HepG2 (cell line): ENCODE data around the gene RSAD2. TPM values are rescaled to one million over a fixed set of nuclear protein-coding genes. Genes with fewer than 3 reads are reported as not detected.

ENCODE experiments used
- BHLHE40 ChIP-seq: IDR thresholded peaks from 2 replicates; pipeline ENCODE4 v1.6.1; 2011; ENCODE audit warnings: low read length, improper control_type of control experiment
- HCFC1 ChIP-seq: fragments of 150-350 bp; IDR thresholded peaks from 2 replicates; pipeline ENCODE4 v1.6.1; 2014; ENCODE audit warnings: low read depth, low read length
- HDAC1 ChIP-seq: sonication (generic); formaldehyde crosslinking; IDR thresholded peaks from 2 replicates; pipeline ENCODE4 v1.5.1; 2020; ENCODE audit warnings: mild to moderate bottlenecking, missing genetic modification reagents
- HMG20B ChIP-seq: conservative IDR thresholded peaks from 2 replicates; pipeline ENCODE4 v1.6.1; 2016; ENCODE audit warnings: missing genetic modification reagents, missing compliant biosample characterization
- HNRNPUL1 ChIP-seq: fragments of 200-400 bp; formaldehyde crosslinking; IDR thresholded peaks from 2 replicates; pipeline ENCODE4 v1.6.1; 2017; ENCODE audit warnings: low read depth, mild to moderate bottlenecking, low read length, moderate library complexity
- HOXA9 ChIP-seq: sonication (generic); formaldehyde crosslinking; IDR thresholded peaks from 2 replicates; pipeline ENCODE4 v1.8.1; 2022; ENCODE audit warnings: missing genetic modification reagents, mild to moderate bottlenecking, moderate library complexity, borderline replicate concordance
- IKZF1 ChIP-seq: fragments of 450-650 bp; IDR thresholded peaks from 2 replicates; pipeline ENCODE4 v1.7.1; 2016
- KDM5A ChIP-seq: fragments of 200-600 bp; sonication (generic); IDR thresholded peaks from 2 replicates; pipeline ENCODE4 v1.7.0; 2018; ENCODE audit warnings: antibody characterized with exemption, mild to moderate bottlenecking, low read length, borderline replicate concordance
- KMT2A ChIP-seq: sonication (generic); formaldehyde crosslinking; IDR thresholded peaks from 2 replicates; pipeline ENCODE4 v1.4.0; 2020; ENCODE audit warnings: missing genetic modification reagents
- MTERF4 ChIP-seq: sonication (generic); formaldehyde crosslinking; IDR thresholded peaks from 2 replicates; pipeline ENCODE4 v1.8.0; 2023; ENCODE audit warnings: mild to moderate bottlenecking, missing genetic modification reagents
- MXD3 ChIP-seq: IDR thresholded peaks from 2 replicates; pipeline ENCODE4 v1.6.1; 2016; ENCODE audit warnings: mild to moderate bottlenecking, missing biosample characterization, missing genetic modification reagents
- NKX3-1 ChIP-seq: sonication (generic); formaldehyde crosslinking; IDR thresholded peaks from 2 replicates; pipeline ENCODE4 v1.5.0; 2020; ENCODE audit warnings: missing genetic modification reagents
- TBL1XR1 ChIP-seq: fragments of 150-350 bp; IDR thresholded peaks from 2 replicates; pipeline ENCODE4 v1.6.1; 2014; ENCODE audit warnings: borderline replicate concordance, low read length; ENCODE audit not compliant: partially characterized antibody
- TBX2 ChIP-seq: sonication (generic); formaldehyde crosslinking; IDR thresholded peaks from 2 replicates; pipeline ENCODE4 v1.5.0; 2020; ENCODE audit warnings: missing genetic modification reagents, mild to moderate bottlenecking, borderline replicate concordance
- YEATS2 ChIP-seq: sonication (generic); formaldehyde crosslinking; IDR thresholded peaks from 2 replicates; pipeline ENCODE4 v1.4.0; 2020; ENCODE audit warnings: missing genetic modification reagents, borderline replicate concordance
- ZBTB43 ChIP-seq: sonication (generic); formaldehyde crosslinking; conservative IDR thresholded peaks from 2 replicates; pipeline ENCODE4 v1.4.0; 2020; ENCODE audit warnings: missing genetic modification reagents
- ZFP36 ChIP-seq: fragments of 150-350 bp; IDR thresholded peaks from 2 replicates; pipeline ENCODE4 v1.6.1; 2018; ENCODE audit warnings: borderline replicate concordance, low read length, low read depth; ENCODE audit not compliant: partially characterized antibody
- ZNF317 ChIP-seq: sonication (generic); formaldehyde crosslinking; IDR thresholded peaks from 2 replicates; pipeline ENCODE4 v1.5.0; 2020; ENCODE audit warnings: mild to moderate bottlenecking, missing genetic modification reagents
- ZNF329 ChIP-seq: sonication (generic); formaldehyde crosslinking; IDR thresholded peaks from 2 replicates; pipeline ENCODE4 v1.9.0; 2021; ENCODE audit warnings: low read depth, mild to moderate bottlenecking, missing genetic modification reagents
- ZNF720 ChIP-seq: sonication (generic); formaldehyde crosslinking; IDR thresholded peaks from 2 replicates; pipeline ENCODE4 v1.4.0; 2020; ENCODE audit warnings: missing genetic modification reagents
- polyA plus RNA-seq, 8 experiments: library from polyadenylated mRNA; depleted of rRNA in 3 of 8; stranded (reverse) in 7 of 8; unstranded in 1 of 8; fragments of >200 nt; fragmentation: Illumina TruSeq in 4 of 8; extraction: Trizol in 4 of 8; gene quantifications; 2 replicates each; pipeline versions ENCODE4 v1.2.1 to v1.2.3, GENCODE V29; 2011 to 2016; ENCODE audit warnings: low read depth in 4 of 8, missing spikeins in 1 of 8, mixed read lengths in 1 of 8; ENCODE audit not compliant: insufficient read depth in 1 of 8
- total RNA-seq, 5 experiments: library from RNA; depleted of rRNA; stranded (reverse); fragments of >200 nt; fragmentation: Illumina TruSeq; extraction: Trizol; gene quantifications; 2 replicates each; pipeline ENCODE4 v1.2.3, GENCODE V29; 2016; ENCODE audit warnings: low read depth in 1 of 5
- TF ChIP-seq, protein P1 (sequence below): sonication (generic); formaldehyde crosslinking; IDR thresholded peaks from 2 replicates; pipeline ENCODE4 v1.4.0; 2020; ENCODE audit warnings: mild to moderate bottlenecking, missing genetic modification reagents, borderline replicate concordance
- TF ChIP-seq, protein P2 (sequence below): sonication (generic); formaldehyde crosslinking; IDR thresholded peaks from 2 replicates; pipeline ENCODE4 v1.4.0; 2020; ENCODE audit warnings: missing genetic modification reagents

RSAD2 gene
- total and polyA plus RNA-seq, 2 of the 13 experiments (the other 11 are each of a cell fraction or from before 2014, with no cell fraction given): 0.11 TPM; not detected in 1

DNA sequence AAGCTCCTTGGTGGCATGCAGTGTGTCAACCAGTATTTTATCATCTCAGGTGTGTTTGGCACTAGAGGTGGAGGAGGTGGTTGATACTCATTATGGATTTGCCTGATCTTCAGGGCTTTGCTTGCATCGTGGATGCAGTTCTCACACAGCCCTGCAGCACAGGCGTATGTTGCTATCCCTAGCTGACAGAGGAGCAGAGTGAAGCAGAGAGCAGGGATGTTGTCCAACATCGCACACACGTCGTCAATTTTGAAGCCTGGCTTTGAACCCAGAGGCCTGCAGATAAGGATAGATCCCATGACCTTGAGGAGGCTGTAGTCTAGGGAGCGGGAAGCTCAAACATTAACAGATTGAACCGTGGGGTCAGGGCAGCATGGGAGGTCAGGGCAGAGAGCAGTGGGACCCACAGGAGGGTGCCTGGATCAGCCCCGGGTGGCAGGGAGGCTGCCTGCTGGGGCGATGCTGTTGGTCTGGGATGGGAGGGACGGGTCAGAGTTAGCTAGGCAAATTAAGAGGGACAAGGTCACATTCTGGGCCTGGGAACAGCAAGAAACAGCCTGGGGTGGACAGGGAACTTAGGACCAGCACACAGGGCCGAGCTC lies 43.8 kb downstream of the RSAD2 start (continued):
- no peak for TF ChIP-seq MXD3 (CRISPR knock-in tag)
- no peak for TF ChIP-seq ZBTB43 (CRISPR knock-in tag)
- peak; percentile 84; the same call in 1 of the 2 replicates for TF ChIP-seq KMT2A (CRISPR knock-in tag)
- no peak for TF ChIP-seq ZNF329 (CRISPR knock-in tag)
- no peak for TF ChIP-seq MTERF4 (CRISPR knock-in tag)
- TF ChIP-seq TBX2: peak; percentile 97
- no peak for TF ChIP-seq HNRNPUL1
- peak; percentile 93 for TF ChIP-seq HDAC1 (CRISPR knock-in tag)
- peak; percentile 96 for TF ChIP-seq TBL1XR1
- TF ChIP-seq ZFP36: no peak
- TF ChIP-seq ZNF317 (CRISPR knock-in tag): 0 out of 2 replicates have a peak, but pooled peaks have one; percentile 33
- no peak for TF ChIP-seq YEATS2 (CRISPR knock-in tag)
- no peak; the same call in 1 of the 2 replicates for TF ChIP-seq HOXA9
- TF ChIP-seq KDM5A: no peak
- no peak for TF ChIP-seq BHLHE40
- 0 out of 2 replicates have a peak, but pooled peaks have one; percentile 53 for TF ChIP-seq HMG20B (CRISPR knock-in tag)
- TF ChIP-seq ZNF720 (CRISPR knock-in tag): no peak
- TF ChIP-seq IKZF1: no peak
- TF ChIP-seq, protein P1, sequence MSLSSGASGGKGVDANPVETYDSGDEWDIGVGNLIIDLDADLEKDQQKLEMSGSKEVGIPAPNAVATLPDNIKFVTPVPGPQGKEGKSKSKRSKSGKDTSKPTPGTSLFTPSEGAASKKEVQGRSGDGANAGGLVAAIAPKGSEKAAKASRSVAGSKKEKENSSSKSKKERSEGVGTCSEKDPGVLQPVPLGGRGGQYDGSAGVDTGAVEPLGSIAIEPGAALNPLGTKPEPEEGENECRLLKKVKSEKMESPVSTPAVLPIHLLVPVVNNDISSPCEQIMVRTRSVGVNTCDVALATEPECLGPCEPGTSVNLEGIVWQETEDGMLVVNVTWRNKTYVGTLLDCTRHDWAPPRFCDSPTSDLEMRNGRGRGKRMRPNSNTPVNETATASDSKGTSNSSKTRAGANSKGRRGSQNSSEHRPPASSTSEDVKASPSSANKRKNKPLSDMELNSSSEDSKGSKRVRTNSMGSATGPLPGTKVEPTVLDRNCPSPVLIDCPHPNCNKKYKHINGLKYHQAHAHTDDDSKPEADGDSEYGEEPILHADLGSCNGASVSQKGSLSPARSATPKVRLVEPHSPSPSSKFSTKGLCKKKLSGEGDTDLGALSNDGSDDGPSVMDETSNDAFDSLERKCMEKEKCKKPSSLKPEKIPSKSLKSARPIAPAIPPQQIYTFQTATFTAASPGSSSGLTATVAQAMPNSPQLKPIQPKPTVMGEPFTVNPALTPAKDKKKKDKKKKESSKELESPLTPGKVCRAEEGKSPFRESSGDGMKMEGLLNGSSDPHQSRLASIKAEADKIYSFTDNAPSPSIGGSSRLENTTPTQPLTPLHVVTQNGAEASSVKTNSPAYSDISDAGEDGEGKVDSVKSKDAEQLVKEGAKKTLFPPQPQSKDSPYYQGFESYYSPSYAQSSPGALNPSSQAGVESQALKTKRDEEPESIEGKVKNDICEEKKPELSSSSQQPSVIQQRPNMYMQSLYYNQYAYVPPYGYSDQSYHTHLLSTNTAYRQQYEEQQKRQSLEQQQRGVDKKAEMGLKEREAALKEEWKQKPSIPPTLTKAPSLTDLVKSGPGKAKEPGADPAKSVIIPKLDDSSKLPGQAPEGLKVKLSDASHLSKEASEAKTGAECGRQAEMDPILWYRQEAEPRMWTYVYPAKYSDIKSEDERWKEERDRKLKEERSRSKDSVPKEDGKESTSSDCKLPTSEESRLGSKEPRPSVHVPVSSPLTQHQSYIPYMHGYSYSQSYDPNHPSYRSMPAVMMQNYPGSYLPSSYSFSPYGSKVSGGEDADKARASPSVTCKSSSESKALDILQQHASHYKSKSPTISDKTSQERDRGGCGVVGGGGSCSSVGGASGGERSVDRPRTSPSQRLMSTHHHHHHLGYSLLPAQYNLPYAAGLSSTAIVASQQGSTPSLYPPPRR (CRISPR knock-in tag): peak; percentile 94
- TF ChIP-seq NKX3-1 (CRISPR knock-in tag): no peak
- TF ChIP-seq, protein P2, sequence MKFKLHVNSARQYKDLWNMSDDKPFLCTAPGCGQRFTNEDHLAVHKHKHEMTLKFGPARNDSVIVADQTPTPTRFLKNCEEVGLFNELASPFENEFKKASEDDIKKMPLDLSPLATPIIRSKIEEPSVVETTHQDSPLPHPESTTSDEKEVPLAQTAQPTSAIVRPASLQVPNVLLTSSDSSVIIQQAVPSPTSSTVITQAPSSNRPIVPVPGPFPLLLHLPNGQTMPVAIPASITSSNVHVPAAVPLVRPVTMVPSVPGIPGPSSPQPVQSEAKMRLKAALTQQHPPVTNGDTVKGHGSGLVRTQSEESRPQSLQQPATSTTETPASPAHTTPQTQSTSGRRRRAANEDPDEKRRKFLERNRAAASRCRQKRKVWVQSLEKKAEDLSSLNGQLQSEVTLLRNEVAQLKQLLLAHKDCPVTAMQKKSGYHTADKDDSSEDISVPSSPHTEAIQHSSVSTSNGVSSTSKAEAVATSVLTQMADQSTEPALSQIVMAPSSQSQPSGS (CRISPR knock-in tag): peak; percentile 84
- no peak for TF ChIP-seq HCFC1
